ENCODE measurements around the gene AGR3.

AGR3 gene

GRCh38 chr7:16818732-16819131 lies 63.1 kb downstream of the AGR3 start:
- no peak for DNase-seq

- no peak for DNase-seq
These were observed 64.2 kb downstream of the AGR3 start for GRCh38 chr7:16817536-16817935.

- no peak for DNase-seq
These were observed 65.0 kb downstream of the AGR3 start for GRCh38 chr7:16816824-16817223.

GRCh38 chr7:16815001-16815400 lies 66.8 kb downstream of the AGR3 start:
- no peak for DNase-seq

DNA sequence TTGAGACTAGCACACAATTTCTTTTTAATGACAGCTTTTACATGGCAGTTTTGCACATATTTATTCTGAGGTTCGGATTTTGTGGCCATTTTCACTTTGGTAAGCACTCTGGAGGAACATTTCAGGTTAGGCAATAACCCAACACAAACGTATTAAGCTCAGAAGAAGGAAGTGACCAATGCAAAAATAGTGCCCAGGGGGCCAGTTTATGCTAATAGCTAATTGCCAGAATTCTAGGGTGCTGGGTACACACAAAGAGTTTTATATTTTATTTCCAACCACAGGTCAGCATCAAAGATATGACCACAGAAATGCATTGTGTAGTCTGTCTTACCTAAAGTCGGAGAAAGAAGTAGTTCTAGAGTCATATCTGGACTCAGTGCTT lies 68.6 kb downstream of the AGR3 start:
- no peak for DNase-seq

DNA sequence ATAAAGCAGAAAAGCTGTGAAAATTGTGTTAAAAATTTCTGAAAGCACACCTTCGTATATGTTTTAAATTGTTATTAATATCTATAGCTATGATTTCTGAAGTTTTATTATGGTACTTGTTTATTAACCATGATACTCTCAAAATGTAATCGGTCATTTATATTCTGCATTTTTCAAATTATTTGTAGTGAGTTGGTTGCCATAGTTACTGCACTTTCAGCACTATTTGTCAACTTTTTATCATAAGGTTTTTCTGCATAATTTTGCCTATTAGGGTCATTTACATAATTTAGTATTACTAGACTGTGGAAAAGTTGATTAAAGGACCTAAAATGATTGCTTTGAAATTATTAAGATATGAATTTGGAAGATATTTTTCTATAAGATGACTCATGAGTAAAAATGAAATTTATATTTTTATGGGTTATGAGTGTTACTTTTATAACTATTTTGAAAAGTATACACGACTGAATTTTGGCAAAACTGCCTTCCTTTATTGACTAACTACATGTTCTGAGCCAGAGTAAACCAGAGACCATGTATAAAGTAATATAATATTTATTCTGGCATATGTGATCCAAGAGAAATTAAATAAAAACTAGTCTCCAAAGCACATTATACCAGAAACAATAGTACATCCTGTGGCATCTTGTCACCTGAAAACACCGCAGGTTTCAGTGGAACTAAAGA lies 69.1 kb downstream of the AGR3 start:
- no peak for DNase-seq

- no peak for DNase-seq
These were observed 70.2 kb downstream of the AGR3 start for GRCh38 chr7:16811551-16811950.

- DNase-seq, result no peak
These were observed 71.2 kb downstream of the AGR3 start for GRCh38 chr7:16810573-16810972.

GRCh38 chr7:16810112-16810511 lies 71.7 kb downstream of the AGR3 start:
- no peak for DNase-seq
